GM19023 (cell line): ENCODE measurements around the gene BACE2.

Source experiments
- ATAC-seq: cut with Tn5 transposase; IDR thresholded peaks from one replicate; pipeline ENCODE4 v1.9.1; 2021; ENCODE audit warnings: mild to moderate bottlenecking, moderate library complexity; ENCODE audit not compliant: unreplicated experiment

BACE2 gene

GRCh38 chr21:41167348-41168342, at the start of gene BACE2:
Gene BACE2, plus strand, starts transcription at chr21:41168160. Its CDS starts 104 bp downstream, at chr21:41168264.
- ATAC-seq, result peak; percentile 55

GRCh38 chr21:41119901-41120300, 48.1 kb upstream of the BACE2 start:
- ATAC-seq, result no peak

GRCh38 chr21:41120997-41121396, 47.0 kb upstream of the BACE2 start:
- ATAC-seq, result no peak

- no peak for ATAC-seq
These were observed 46.1 kb upstream of the BACE2 start for GRCh38 chr21:41121785-41122415.

GRCh38 chr21:41124641-41125201, 43.2 kb upstream of the BACE2 start:
- no peak for ATAC-seq

- no peak for ATAC-seq
These were observed 39.0 kb upstream of the BACE2 start for GRCh38 chr21:41128981-41129380.

GRCh38 chr21:41130883-41131282, 37.1 kb upstream of the BACE2 start:
- no peak for ATAC-seq

- ATAC-seq, result no peak
These were observed 34.0 kb upstream of the BACE2 start for GRCh38 chr21:41133874-41134522.

- ATAC-seq, result no peak
These were observed 32.2 kb upstream of the BACE2 start for GRCh38 chr21:41135746-41136145.

GRCh38 chr21:41136286-41136685, 31.7 kb upstream of the BACE2 start:
- ATAC-seq, result no peak

- ATAC-seq, result no peak
These were observed 30.6 kb upstream of the BACE2 start for GRCh38 chr21:41137401-41137800.

- no peak for ATAC-seq
These were observed 30.1 kb upstream of the BACE2 start for GRCh38 chr21:41137889-41138288.

GRCh38 chr21:41138711-41139110, 29.2 kb upstream of the BACE2 start:
- ATAC-seq, result no peak

- ATAC-seq, result no peak
These were observed 28.7 kb upstream of the BACE2 start for GRCh38 chr21:41139275-41139674.

GRCh38 chr21:41139951-41140350, 28.0 kb upstream of the BACE2 start:
- no peak for ATAC-seq

GRCh38 chr21:41141031-41141457, 26.9 kb upstream of the BACE2 start:
- ATAC-seq, result no peak

- no peak for ATAC-seq
These were observed 25.7 kb upstream of the BACE2 start for GRCh38 chr21:41142051-41142795.

- ATAC-seq, result no peak
These were observed 24.2 kb upstream of the BACE2 start for GRCh38 chr21:41143596-41144325.

GRCh38 chr21:41147096-41147978, 20.6 kb upstream of the BACE2 start:
- ATAC-seq, result no peak
